DND-41 (cell line): ENCODE results near the gene GJB4.

ENCODE experiments used
- CTCF ChIP-seq: IDR thresholded peaks from 2 replicates; pipeline ENCODE4 v1.5.1; 2012; ENCODE audit warnings: borderline replicate concordance, low read length, moderate library complexity, mild to moderate bottlenecking; ENCODE audit not compliant: poor library complexity, severe bottlenecking; ENCODE audit errors: extremely low read depth
- EZH2 ChIP-seq: IDR thresholded peaks from 3 replicates; pipeline ENCODE4 v1.6.1; 2012; ENCODE audit warnings: borderline replicate concordance, low read depth, mild to moderate bottlenecking, moderate library complexity, low read length, inconsistent platforms; ENCODE audit not compliant: severe bottlenecking

DNA sequence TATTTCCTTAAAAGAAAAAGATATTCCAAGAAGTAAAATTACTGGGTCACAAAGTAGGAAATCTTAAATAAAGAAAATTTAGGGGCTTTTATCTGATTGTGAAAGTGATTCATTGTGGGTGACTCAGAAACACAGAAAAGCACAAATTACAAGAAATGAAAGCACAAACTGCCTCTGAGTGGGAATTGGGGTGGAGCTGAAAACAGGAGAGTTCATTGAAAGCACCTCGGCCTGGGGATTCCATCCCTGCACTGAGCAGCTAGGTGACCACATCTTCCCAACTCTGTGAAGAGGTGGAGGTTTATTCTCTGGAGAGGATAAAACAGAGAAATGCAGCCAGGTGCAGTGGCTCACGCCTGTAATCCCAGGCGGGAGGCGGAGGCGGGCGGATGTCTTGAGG, 40.7 kb downstream of the GJB4 start:
- TF ChIP-seq CTCF (no peak), EZH2 (no peak)
